ENCODE measurements around the gene SPARCL1. TPM values are rescaled to one million over a fixed set of nuclear protein-coding genes. Genes with fewer than 3 reads are reported as not detected.
"Not testable (repeated sequence)": the region's sequence is repeated elsewhere in the genome, so short reads cannot be mapped to it uniquely, and the experiment has no call there.

Gene SPARCL1
- total and polyA plus RNA-seq, 2 donors (not counting 3 experiments of a cell fraction or from before 2014, with no cell fraction given) = not detected

GRCh38 chr4:87574376-87574775 is 45.2 kb upstream of the SPARCL1 start:
- H3K4me1 ChIP-seq (ENCODE audit: control insufficient read depth, extremely low read depth, insufficient read depth, low read length); H3K4me2 ChIP-seq (ENCODE audit: insufficient read depth, low read length); H3K36me3 ChIP-seq (ENCODE audit: control insufficient read depth in 2 of 2, extremely low read depth in 1 of 2, insufficient read depth in 2 of 2, low read length in 2 of 2); H3K9me1 ChIP-seq (replicated peaks; ENCODE audit: control insufficient read depth, extremely low read depth, insufficient read depth, low read length); H3K4me3 ChIP-seq (replicated peaks in 1 of 3; ENCODE audit: insufficient read depth in 1 of 3, low read depth in 1 of 3, low read length in 3 of 3); dilution Hi-C loops (cut with MboI; ENCODE audit: extremely low pct_ligation_motif_present, low sequenced_read_pairs); H3K9ac ChIP-seq (replicated peaks; ENCODE audit: extremely low read depth, insufficient read depth, low read length); H2AFZ ChIP-seq (ENCODE audit: low read depth, low read length); BruUV-seq (replicated peaks); DNase-seq (ENCODE audit: low read depth, low spot score); H3K27me3 ChIP-seq (ENCODE audit: control insufficient read depth in 2 of 2, insufficient read depth in 2 of 2, low read length in 2 of 2); CTCF ChIA-PET; intact Hi-C loops (cut with micrococcal nuclease); FAIRE-seq; H3K9me3 ChIP-seq (replicated peaks; ENCODE audit: control insufficient read depth, insufficient read depth, low read length); H4K20me1 ChIP-seq (replicated peaks; ENCODE audit: control insufficient read depth, extremely low read depth, insufficient read depth, low read length); H3K27ac ChIP-seq (ENCODE audit: insufficient read depth, low read depth, low read length); POLR2A ChIA-PET; H3K79me2 ChIP-seq (ENCODE audit: control insufficient read depth, insufficient read depth, low read length): not testable (repeated sequence)

- Histone ChIP-seq H3K9me1 (replicated peaks; ENCODE audit: control insufficient read depth, extremely low read depth, insufficient read depth, low read length) (no peaks in the 10 kb centered on the region), H4K20me1 (replicated peaks; ENCODE audit: control insufficient read depth, extremely low read depth, insufficient read depth, low read length) (no peaks in the 10 kb centered on the region), H2AFZ (ENCODE audit: low read depth, low read length) (no peak overlapping the region), H3K4me1 (ENCODE audit: control insufficient read depth, extremely low read depth, insufficient read depth, low read length) (no peaks in the 10 kb centered on the region), H3K9ac (replicated peaks; ENCODE audit: extremely low read depth, insufficient read depth, low read length) (no peak overlapping the region), H3K4me2 (ENCODE audit: insufficient read depth, low read length) (no peak overlapping the region), H3K9me3 (replicated peaks; ENCODE audit: control insufficient read depth, insufficient read depth, low read length) (no peaks in the 10 kb centered on the region), H3K79me2 (ENCODE audit: control insufficient read depth, insufficient read depth, low read length) (no peaks in the 10 kb centered on the region), H3K27ac (ENCODE audit: insufficient read depth, low read depth, low read length) (no peak overlapping the region), H3K27me3 (ENCODE audit: control insufficient read depth in 2 of 2, insufficient read depth in 2 of 2, low read length in 2 of 2) (no peaks in the 10 kb centered on the region), H3K36me3 (ENCODE audit: control insufficient read depth in 2 of 2, extremely low read depth in 1 of 2, insufficient read depth in 2 of 2, low read length in 2 of 2) (no peaks in the 10 kb centered on the region), H3K4me3 (replicated peaks in 1 of 3; ENCODE audit: insufficient read depth in 1 of 3, low read depth in 1 of 3, low read length in 3 of 3) (no peak overlapping the region)
- FAIRE-seq (no peak), DNase-seq (ENCODE audit: low read depth, low spot score) (no peak)
- CTCF ChIA-PET = no interaction called here
- intact Hi-C loops (cut with micrococcal nuclease) (no loop called here), dilution Hi-C loops (cut with MboI; ENCODE audit: extremely low pct_ligation_motif_present, low sequenced_read_pairs) (no loop called here)
- no TSS peak for BruUV-seq (replicated peaks)
- TF ChIP-seq MYC (IDR thresholded peaks at IDR 0.05; ENCODE audit: low read depth, low read length) (no peak), GATA2 (IDR thresholded peaks at IDR 0.05; ENCODE audit: insufficient read depth, insufficient read length, low read depth, low read length) (no peak), POLR2AphosphoS5 (IDR thresholded peaks at IDR 0.05; ENCODE audit: insufficient read depth, low read depth, low read length) (no peak), MAX (IDR thresholded peaks at IDR 0.05; ENCODE audit: insufficient read depth, insufficient read length) (no peak), CTCF (IDR thresholded peaks at IDR 0.05; ENCODE audit: extremely low read depth in 1 of 2, insufficient read depth in 1 of 2, low read depth in 1 of 2, low read length in 2 of 2) (no peak), EZH2 (IDR thresholded peaks at IDR 0.05; ENCODE audit: borderline replicate concordance, low read depth, low read length, severe bottlenecking) (no peak)
- POLR2A ChIA-PET = no interaction called here
Measured at GRCh38 chr4:87570290-87570805, 41.2 kb upstream of the SPARCL1 start.

All from endothelial cell of umbilical vein (primary cell).